Activated CD8-positive, alpha-beta T cell treated with anti-CD3 and anti-CD28 coated beads for 36 hours (primary cell): ENCODE results near the gene FBXO47. TPM values are rescaled to one million over a fixed set of nuclear protein-coding genes. Genes with fewer than 3 reads are reported as not detected.

Experiments used
- ATAC-seq: fragments of 200-7000 bp; cut with Tn5 transposase; one replicate; pipeline ENCODE4 v1.10.0; 2021; ENCODE audit warnings: mild to moderate bottlenecking, moderate library complexity
- CTCF ChIA-PET: fragments of 350-600 bp; sonication (Branson Sonifier 250); formaldehyde crosslinking; loops from one replicate; lab custom pipeline; 2021; ENCODE audit warnings: antibody characterized with exemption; lab: Charles Lee
- POLR2A ChIA-PET: fragments of 350-600 bp; sonication (Branson Sonifier 250); formaldehyde crosslinking; loops from one replicate; lab custom pipeline; 2021; ENCODE audit warnings: antibody characterized with exemption; lab: Charles Lee
- DNase-seq: peaks from one replicate; pipeline ENCODE4 v3.0.0-alpha.2; 2020
- H3K27ac Mint-ChIP-seq: one replicate; pipeline ENCODE4 v1.8.0; 2021; ENCODE audit warnings: mild to moderate bottlenecking, mixed read lengths
- H3K27me3 Mint-ChIP-seq: one replicate; pipeline ENCODE4 v1.8.0; 2021; ENCODE audit warnings: mixed read lengths
- H3K36me3 Mint-ChIP-seq: one replicate; pipeline ENCODE4 v1.8.0; 2021; ENCODE audit warnings: low read depth, mixed read lengths
- H3K4me1 Mint-ChIP-seq: one replicate; pipeline ENCODE4 v1.8.0; 2021; ENCODE audit warnings: low read depth, mixed read lengths
- H3K4me3 Mint-ChIP-seq: one replicate; pipeline ENCODE4 v1.8.0; 2021; ENCODE audit warnings: mild to moderate bottlenecking, moderate library complexity, mixed read lengths
- H3K9me3 Mint-ChIP-seq: one replicate; pipeline ENCODE4 v1.8.0; 2021; ENCODE audit warnings: mixed read lengths
- CTCF ChIP-seq: fragments of 200-600 bp; IDR thresholded peaks from one replicate; pipeline ENCODE4 v1.8.0; 2022; ENCODE audit warnings: antibody characterized with exemption, mild to moderate bottlenecking
- intact Hi-C: fragments of 100-400 bp; cut with micrococcal nuclease; formaldehyde crosslinking; loops from one replicate; pipeline ENCODE4 v1.10.0; 2022
- microRNA-seq: library from miRNA; unstranded; fragments of <30 nt; microRNA quantifications from one replicate; pipeline ENCODE4 v1.2.0, GENCODE V29; 2022; ENCODE audit warnings: borderline microRNAs expressed, borderline replicate concordance
- total RNA-seq, 2 experiments: library from RNA; stranded (reverse); gene quantifications; one replicate each; pipeline ENCODE4 v1.2.3, GENCODE V29; 2021

Gene FBXO47
- total RNA-seq, 2 experiments from 2014 or later, result not detected

DNA sequence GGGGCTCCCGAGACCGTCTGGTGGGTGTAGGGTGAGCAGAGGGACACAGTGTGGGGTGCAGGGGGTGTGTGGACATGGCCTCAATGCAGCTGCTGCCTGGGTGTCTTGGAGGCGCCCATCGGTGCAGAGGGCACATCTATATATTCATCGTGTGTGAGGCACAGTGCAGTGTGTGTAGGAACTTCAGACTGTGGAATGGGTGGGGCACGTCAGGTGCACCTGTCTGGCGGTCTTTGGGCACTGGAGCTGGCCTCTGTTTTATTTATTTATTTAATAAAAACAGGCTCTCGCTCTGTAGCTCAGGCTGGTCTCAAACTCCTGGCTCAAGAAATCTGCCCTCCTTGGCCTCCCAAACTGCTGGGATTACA, 80.6 kb downstream of the FBXO47 start:
- intact Hi-C loops, result no loop called here
- no peaks in the 10 kb centered on the region for H3K9me3 Mint-ChIP-seq
- ChIA-PET CTCF (interaction anchor here (1.3 to 2.3 kb wide), 4 partner anchors 15 to 97 kb away, joined by 3 to 9 read pairs (median 6); no protein-coding TSS in a partner anchor), POLR2A (interaction anchor here (1.6 to 8.1 kb wide), 5 partner anchors 9 to 34 kb away, joined by 5 to 91 read pairs (median 9); partner anchors contain the start of genes LASP1 and RPL23)
- peak overlapping the region; percentile 69 for H3K27ac Mint-ChIP-seq
- peaks cover 86% of the 10 kb centered on the region for H3K4me1 Mint-ChIP-seq
- no peaks in the 10 kb centered on the region for H3K27me3 Mint-ChIP-seq
- no peak for TF ChIP-seq CTCF
- ATAC-seq (no peak), DNase-seq (no peak)
- peaks cover 65% of the 10 kb centered on the region for H3K36me3 Mint-ChIP-seq
- H3K4me3 Mint-ChIP-seq, result no peak overlapping the region

Small RNA genes lying within 50 kb of the gene (microRNA-seq; reads per million reads assigned to microRNA genes)
- gene MIR6779, result 0.91 reads per million

Other genes starting within 250 kb of the FBXO47 start
- gene CISD3, start 237.1 kb downstream of the FBXO47 start, total RNA-seq, result 10 to 100 TPM; 43.2 to 44.2 TPM
- gene PCGF2, start 219.1 kb downstream of the FBXO47 start, total RNA-seq, result 1 to 10 TPM in 1 of 2 experiments, under 1 TPM in 1; 0.50 to 1.2 TPM
- 100 to 1,000 TPM; 275 to 279 TPM for gene PSMB3, start 214.7 kb downstream of the FBXO47 start, total RNA-seq
- 10 to 100 TPM; 30.9 to 33.2 TPM for gene PIP4K2B, start 167.8 kb downstream of the FBXO47 start, total RNA-seq
- 10 to 100 TPM; 19.7 to 20.1 TPM for gene CWC25, start 142.1 kb downstream of the FBXO47 start, total RNA-seq
- gene RPL23, start 113.7 kb downstream of the FBXO47 start, total RNA-seq, result 1,000 to 10,000 TPM; 1,908 to 1,957 TPM
- 100 to 1,000 TPM; 135 to 139 TPM for gene LASP1, start 97.3 kb downstream of the FBXO47 start, total RNA-seq
- gene PLXDC1, start 184.2 kb upstream of the FBXO47 start, total RNA-seq, result 1 to 10 TPM; 1.7 to 2.4 TPM
- gene ARL5C, start 198.8 kb upstream of the FBXO47 start, total RNA-seq, result not detected
- 10 to 100 TPM; 13.1 to 14.2 TPM for gene CACNB1, start 230.3 kb upstream of the FBXO47 start, total RNA-seq
- 1,000 to 10,000 TPM; 3,130 to 3,175 TPM for gene RPL19, start 232.9 kb upstream of the FBXO47 start, total RNA-seq